Esophagus muscularis mucosa (tissue), 4 donors: ENCODE data around the gene WNT5B. TPM values are rescaled to one million over a fixed set of nuclear protein-coding genes. Genes with fewer than 3 reads are reported as not detected.

Experiments
- DNase-seq: peaks from one replicate; pipeline ENCODE4 v3.0.0-alpha.2; 2017; ENCODE audit errors: extremely low spot score
- H3K27ac ChIP-seq, 4 donors: fragments of 200-600 bp; sonication (generic); replicated peaks in 1 of 4; 1 replicate in 3 of 4; 2 replicates in 1 of 4; pipeline ENCODE4 v1.5.1; 2016 to 2019; ENCODE audit warnings: mild to moderate bottlenecking in 1 of 4
- H3K27me3 ChIP-seq, 4 donors: fragments of 200-600 bp; sonication (generic); one replicate each; pipeline versions ENCODE4 v1.5.1 to v1.6.0; 2016 to 2019
- H3K36me3 ChIP-seq, 4 donors: fragments of 200-600 bp; sonication (generic); one replicate each; pipeline ENCODE4 v1.5.1; 2016 to 2019
- H3K4me1 ChIP-seq, 4 donors: fragments of 200-600 bp; sonication (generic); one replicate each; pipeline ENCODE4 v1.5.1; 2016 to 2019
- H3K4me3 ChIP-seq, 4 donors: fragments of 200-600 bp; sonication (generic); 1 replicate in 2 of 4; 2 replicates in 2 of 4; pipeline ENCODE4 v1.5.1; 2016 to 2019; ENCODE audit warnings: mild to moderate bottlenecking in 4 of 4, moderate library complexity in 1 of 4
- H3K9me3 ChIP-seq, 4 donors: fragments of 200-600 bp; sonication (generic); 1 replicate in 3 of 4; 2 replicates in 1 of 4; pipeline ENCODE4 v1.5.1; 2016 to 2019
- CTCF ChIP-seq, 3 experiments: fragments of 200-600 bp in 2 of 3; fragments of 450-650 bp in 1 of 3; sonication (generic) in 2 of 3; IDR thresholded peaks; one replicate each; pipeline ENCODE4 v1.5.1; 2017 to 2019; ENCODE audit warnings: antibody characterized with exemption in 3 of 3, mild to moderate bottlenecking in 2 of 3, moderate library complexity in 1 of 3
- EP300 ChIP-seq: sonication (generic); formaldehyde crosslinking; IDR thresholded peaks from one replicate; pipeline ENCODE4 v1.6.1; 2017; ENCODE audit warnings: antibody characterized with exemption
- POLR2A ChIP-seq: fragments of 450-650 bp; IDR thresholded peaks from one replicate; pipeline ENCODE4 v1.6.1; 2017; ENCODE audit warnings: antibody characterized with exemption, moderate library complexity, mild to moderate bottlenecking, low read depth
- POLR2AphosphoS5 ChIP-seq, 2 donors: sonication (generic); formaldehyde crosslinking; IDR thresholded peaks; one replicate each; pipeline ENCODE4 v1.6.1; 2017; ENCODE audit warnings: antibody characterized with exemption in 2 of 2
- WGBS: methylation state at CpG from one replicate; pipeline ENCODE4 v1.1.5; 2018; 5-methylcytosine and 5-hydroxymethylcytosine counted together
- intact Hi-C: fragments of 100-400 bp; cut with DNase I; formaldehyde crosslinking; loops from one replicate; pipeline ENCODE4 v1.15.1; 2023
- total RNA-seq, 4 donors: library from RNA; depleted of rRNA; stranded (reverse); fragments of >200 nt; gene quantifications; one replicate each; pipeline versions ENCODE4 v1.1.0 to v1.2.1, GENCODE V29; 2016

The WNT5B gene
- total RNA-seq, 4 donors from 2014 or later: 33.5 to 112 (median 53.5) TPM

- H3K4me1 ChIP-seq: peaks cover 11 to 19% (median 15%) of the 10 kb centered on the region in 4 donors
- peak overlapping the region in 1 of 4 donors; percentile 31 for H3K27ac ChIP-seq
- no peaks in the 10 kb centered on the region for H3K9me3 ChIP-seq
- no peaks in the 10 kb centered on the region for H3K36me3 ChIP-seq
- no peak overlapping the region for H3K4me3 ChIP-seq
- WGBS: 70% methylated on average over 5 of the region's 5 CpGs
- H3K27me3 ChIP-seq: no peaks in the 10 kb centered on the region
- intact Hi-C loops: no loop called here
- TF ChIP-seq POLR2AphosphoS5 (IDR thresholded peaks at IDR 0.05) (no peak), EP300 (no peak), POLR2A (no peak), CTCF (IDR thresholded peaks at IDR 0.05) (no peak)
- no peak for DNase-seq
Measured at GRCh38 chr12:1666215-1666614, 37.2 kb downstream of the WNT5B start.

- DNase-seq: no peak
- no peak overlapping the region for H3K4me3 ChIP-seq
- 22% methylated on average over 2 of the region's 2 CpGs for WGBS
- H3K4me1 ChIP-seq: peaks cover 7 to 15% (median 11%) of the 10 kb centered on the region in 4 donors
- no peaks in the 10 kb centered on the region for H3K36me3 ChIP-seq
- no peaks in the 10 kb centered on the region for H3K27me3 ChIP-seq
- peak overlapping the region; percentile 6 to 42 (median 21) for H3K27ac ChIP-seq
- TF ChIP-seq POLR2A (no peak), EP300 (no peak), POLR2AphosphoS5 (IDR thresholded peaks at IDR 0.05) (no peak), CTCF (IDR thresholded peaks at IDR 0.05) (no peak)
- intact Hi-C loops: no loop called here
- no peaks in the 10 kb centered on the region for H3K9me3 ChIP-seq
Measured at GRCh38 chr12:1666685-1667162, 37.7 kb downstream of the WNT5B start.

- H3K4me1 ChIP-seq: peaks cover 0 to 12% (median 7%) of the 10 kb centered on the region in 4 donors
- H3K4me3 ChIP-seq: no peak overlapping the region
- no peaks in the 10 kb centered on the region for H3K36me3 ChIP-seq
- no peaks in the 10 kb centered on the region for H3K27me3 ChIP-seq
- TF ChIP-seq CTCF (IDR thresholded peaks at IDR 0.05) (no peak), POLR2AphosphoS5 (IDR thresholded peaks at IDR 0.05) (no peak), POLR2A (no peak), EP300 (no peak)
- no peak for DNase-seq
- intact Hi-C loops: no loop called here
- no peaks in the 10 kb centered on the region for H3K9me3 ChIP-seq
- no peak overlapping the region for H3K27ac ChIP-seq
- 73% methylated on average over 18 of the region's 18 CpGs for WGBS
Measured at GRCh38 chr12:1668833-1669543, 40.0 kb downstream of the WNT5B start.

GRCh38 chr12:1670358-1671268, 41.6 kb downstream of the WNT5B start:
- 84% methylated on average over 14 of the region's 14 CpGs for WGBS
- Histone ChIP-seq H3K9me3 (no peaks in the 10 kb centered on the region), H3K36me3 (no peaks in the 10 kb centered on the region), H3K4me1 (peaks cover 0 to 12% (median 7%) of the 10 kb centered on the region in 4 donors), H3K27ac (no peak overlapping the region), H3K27me3 (no peaks in the 10 kb centered on the region), H3K4me3 (no peak overlapping the region)
- intact Hi-C loops: no loop called here
- TF ChIP-seq POLR2A: no peak
- TF ChIP-seq CTCF (IDR thresholded peaks at IDR 0.05): no peak
- TF ChIP-seq EP300: no peak
- TF ChIP-seq POLR2AphosphoS5 (IDR thresholded peaks at IDR 0.05): no peak
- DNase-seq: no peak
